DMS79 (cell line): Measurements from ENCODE around the gene TDRD3.
"Not testable (repeated sequence)": the region's sequence is repeated elsewhere in the genome, so short reads cannot be mapped to it uniquely, and the experiment has no call there.

Source experiments
- DNase-seq: peaks from one replicate; lab custom pipeline; 2025; lab: John Stamatoyannopoulos, UW

Gene TDRD3

GRCh38 chr13:60396783-60397703 lies at the start of gene TDRD3:
Gene TDRD3 (plus strand): TSS chr13:60397220. CDS start chr13:60397365, 145 bp downstream.
- peak; percentile 43 for DNase-seq

GRCh38 chr13:60347690-60348089 lies 49.3 kb upstream of the TDRD3 start:
- no peak for DNase-seq

GRCh38 chr13:60348097-60348496 lies 48.9 kb upstream of the TDRD3 start:
- no peak for DNase-seq

GRCh38 chr13:60351326-60351725 lies 45.7 kb upstream of the TDRD3 start:
- no peak for DNase-seq

- DNase-seq: no peak
Observed at GRCh38 chr13:60351855-60352615, 45.0 kb upstream of the TDRD3 start.

- no peak for DNase-seq
Observed at GRCh38 chr13:60352644-60353043, 44.4 kb upstream of the TDRD3 start.

GRCh38 chr13:60355056-60355455 lies 42.0 kb upstream of the TDRD3 start:
- no peak for DNase-seq

- DNase-seq: no peak
Observed at GRCh38 chr13:60356970-60357369, 40.0 kb upstream of the TDRD3 start.

- DNase-seq: no peak
Observed at GRCh38 chr13:60358453-60358852, 38.6 kb upstream of the TDRD3 start.

- no peak for DNase-seq
Observed at GRCh38 chr13:60363288-60363687, 33.7 kb upstream of the TDRD3 start.

- no peak for DNase-seq
Observed at GRCh38 chr13:60369242-60369641, 27.8 kb upstream of the TDRD3 start.

GRCh38 chr13:60370343-60370742 lies 26.7 kb upstream of the TDRD3 start:
- no peak for DNase-seq

GRCh38 chr13:60372141-60372540 lies 24.9 kb upstream of the TDRD3 start:
- no peak for DNase-seq

GRCh38 chr13:60379282-60379681 lies 17.7 kb upstream of the TDRD3 start:
- not testable (repeated sequence) for DNase-seq

- no peak for DNase-seq
Observed at GRCh38 chr13:60379837-60380565, 17.0 kb upstream of the TDRD3 start.

- no peak for DNase-seq
Observed at GRCh38 chr13:60384911-60385310, 12.1 kb upstream of the TDRD3 start.

- no peak for DNase-seq
Observed at GRCh38 chr13:60386250-60386649, 10.8 kb upstream of the TDRD3 start.

- DNase-seq: no peak
Observed at GRCh38 chr13:60392131-60392530, 4.9 kb upstream of the TDRD3 start.

- peak; percentile 78 for DNase-seq
Observed at GRCh38 chr13:60395971-60396782, 843 bp upstream of the TDRD3 start.

- DNase-seq: no peak
Observed at GRCh38 chr13:60397704-60398378, 821 bp downstream of the TDRD3 start.

GRCh38 chr13:60398379-60398891 lies 1.4 kb downstream of the TDRD3 start:
- DNase-seq: no peak
